ENCODE results near the gene CADM1.

The CADM1 gene

GRCh38 chr11:115234794-115235193 is 269.4 kb downstream of the CADM1 start:
- no peak for DNase-seq

- DNase-seq = no peak
Measured at GRCh38 chr11:115226556-115226955, 277.7 kb downstream of the CADM1 start.

- DNase-seq = no peak
Measured at GRCh38 chr11:115224551-115224950, 279.7 kb downstream of the CADM1 start.

- no peak for DNase-seq
Measured at GRCh38 chr11:115222863-115223530, 281.2 kb downstream of the CADM1 start.

- peak; percentile 98 for DNase-seq
Measured at GRCh38 chr11:115222218-115222862, 281.9 kb downstream of the CADM1 start.

- peak; percentile 68 for DNase-seq
Measured at GRCh38 chr11:115221461-115222069, 282.6 kb downstream of the CADM1 start.

GRCh38 chr11:115220911-115221310 is 283.3 kb downstream of the CADM1 start:
- peak; percentile 81 for DNase-seq

- DNase-seq = peak; percentile 79
Measured at GRCh38 chr11:115220423-115220822, 283.8 kb downstream of the CADM1 start.

GRCh38 chr11:115219376-115219775 is 284.8 kb downstream of the CADM1 start:
- DNase-seq = peak; percentile 23

GRCh38 chr11:115217726-115218311 is 286.4 kb downstream of the CADM1 start:
- DNase-seq = no peak

GRCh38 chr11:115215694-115216617 is 288.3 kb downstream of the CADM1 start:
- DNase-seq = peak; percentile 79

GRCh38 chr11:115214644-115215234 is 289.5 kb downstream of the CADM1 start:
- no peak for DNase-seq

GRCh38 chr11:115213007-115213406 is 291.2 kb downstream of the CADM1 start:
- no peak for DNase-seq

- DNase-seq = no peak
Measured at GRCh38 chr11:115208808-115209259, 295.4 kb downstream of the CADM1 start.

GRCh38 chr11:115207916-115208315 is 296.3 kb downstream of the CADM1 start:
- no peak for DNase-seq

- no peak for DNase-seq
Measured at GRCh38 chr11:115207166-115207591, 297.0 kb downstream of the CADM1 start.

GRCh38 chr11:115206365-115207022 is 297.7 kb downstream of the CADM1 start:
- DNase-seq = no peak

- no peak for DNase-seq
Measured at GRCh38 chr11:115202900-115203552, 301.2 kb downstream of the CADM1 start.

- DNase-seq = no peak
Measured at GRCh38 chr11:115202074-115202473, 302.1 kb downstream of the CADM1 start.

- DNase-seq = no peak
Measured at GRCh38 chr11:115201111-115201792, 303.0 kb downstream of the CADM1 start.
